Activated T-cell treated with anti-CD3 and anti-CD28 coated beads, Interleukin-2, amount 50 U/mL, for 48 hours (primary cell): ENCODE measurements around the gene CCDC183.
"Not testable (repeated sequence)": the region's sequence is repeated elsewhere in the genome, so short reads cannot be mapped to it uniquely, and the experiment has no call there.

Experiments
- DNase-seq, 2 experiments: peaks; one replicate each; pipeline ENCODE4 v3.0.0-alpha.2; 2020

The CCDC183 gene

DNA sequence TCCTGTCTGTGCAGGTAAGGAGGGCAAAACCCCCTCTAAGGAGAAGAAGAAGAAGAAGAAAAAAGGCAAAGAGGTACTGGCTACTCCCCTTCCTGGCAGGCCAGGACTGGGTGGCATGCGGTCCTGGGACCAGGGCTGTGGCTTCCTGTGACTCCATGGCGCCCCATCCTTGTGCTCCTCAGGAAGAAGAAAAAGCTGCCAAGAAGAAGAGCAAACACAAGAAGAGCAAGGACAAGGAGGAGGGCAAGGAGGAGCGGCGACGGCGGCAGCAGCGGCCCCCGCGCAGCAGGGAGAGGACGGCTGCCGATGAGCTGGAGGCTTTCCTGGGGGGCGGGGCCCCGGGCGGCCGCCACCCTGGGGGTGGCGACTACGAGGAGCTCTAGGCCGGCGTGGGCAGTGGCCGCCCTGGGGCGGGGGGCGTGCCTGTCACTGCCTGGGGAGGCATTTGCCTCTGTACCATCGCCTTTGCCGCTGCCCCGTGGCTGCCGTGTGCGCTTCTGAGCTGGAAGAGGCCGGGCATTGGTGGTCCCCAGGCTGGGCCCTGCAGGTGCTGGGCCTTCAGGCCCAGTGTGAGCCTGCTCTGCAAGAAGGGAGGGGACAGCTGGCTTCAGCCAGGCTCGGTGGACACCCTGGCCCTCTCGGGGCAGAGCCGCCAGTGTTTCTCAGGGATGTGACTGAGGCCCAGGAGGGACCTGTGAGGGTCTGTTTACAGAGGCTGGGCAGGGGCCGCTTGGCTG lies 44.2 kb downstream of the CCDC183 start:
- DNase-seq: no peak

DNA sequence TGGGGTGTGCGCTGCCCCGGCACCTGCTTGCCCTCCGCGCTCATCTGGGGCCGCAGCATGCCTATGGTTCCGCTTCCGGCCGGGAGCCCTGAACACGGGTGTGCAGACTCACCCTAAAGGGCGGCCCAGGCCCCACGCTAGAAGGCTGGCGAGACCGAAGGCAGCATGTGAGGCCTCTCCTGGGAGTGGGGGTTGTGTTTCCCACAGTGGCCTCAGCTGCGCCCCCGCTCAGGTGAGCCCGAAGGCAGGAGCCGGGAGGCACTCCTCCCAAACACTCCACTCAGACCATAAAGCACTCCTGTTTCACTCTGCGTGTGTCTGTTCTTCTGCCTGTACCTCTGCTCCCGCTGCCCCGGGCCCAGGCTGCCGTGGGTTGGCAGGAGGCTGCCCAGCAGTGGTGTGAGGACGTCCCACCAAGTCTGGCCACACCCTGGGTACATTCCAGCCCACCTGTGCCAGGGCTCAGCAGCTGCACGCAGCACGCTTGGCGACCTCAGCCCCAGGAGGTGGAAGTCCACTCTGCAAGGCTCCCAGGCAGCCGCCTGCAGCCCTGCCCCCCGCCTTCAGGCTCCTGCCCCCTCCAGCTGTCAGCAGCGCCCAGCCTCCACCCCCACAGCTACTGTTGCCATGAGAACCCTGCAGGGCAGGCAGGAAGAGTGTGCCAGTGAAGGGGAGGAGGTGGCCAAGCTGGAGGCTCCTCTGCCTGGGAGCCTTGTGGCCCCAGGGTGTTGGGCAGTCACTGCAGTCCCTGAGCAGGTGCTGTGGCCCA lies 44.9 kb downstream of the CCDC183 start:
- DNase-seq: peak in 1 of 2 experiments; percentile 22

DNA sequence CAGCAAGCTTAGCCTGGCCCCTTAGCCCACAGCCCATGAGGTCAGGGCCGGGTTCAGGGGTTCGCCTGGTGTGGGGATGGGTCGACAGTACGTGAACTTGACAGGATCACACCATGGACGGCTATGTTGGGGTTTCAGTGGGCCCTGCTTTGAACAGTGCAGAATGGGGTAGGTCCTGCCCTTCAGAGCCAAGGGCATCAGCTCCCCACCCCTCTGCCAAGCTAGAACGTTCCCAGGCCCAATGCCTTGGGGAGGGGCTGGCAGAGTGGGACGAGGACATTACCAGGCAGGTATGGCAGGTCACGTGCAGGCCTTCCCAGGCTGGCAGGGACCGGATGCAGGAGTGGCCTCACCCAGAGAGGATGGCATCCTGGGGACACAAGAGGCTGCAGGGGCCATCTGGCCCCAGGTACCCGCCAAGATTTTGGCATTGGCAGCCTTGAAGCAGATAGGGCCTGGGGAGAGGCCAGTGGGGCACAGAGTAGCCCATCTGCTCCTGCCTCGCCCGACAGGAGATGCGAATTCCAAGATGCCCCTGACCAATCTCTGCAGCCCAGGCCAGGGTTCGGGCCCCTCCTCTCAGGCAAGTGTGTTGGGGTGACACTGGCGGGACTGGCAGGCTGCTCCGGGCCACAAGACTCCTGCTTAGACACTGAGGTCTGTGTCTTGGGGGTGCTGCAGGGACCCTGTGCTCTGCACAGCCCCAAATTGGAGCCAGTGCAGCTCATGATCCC lies 45.7 kb downstream of the CCDC183 start:
- DNase-seq: not testable (repeated sequence)

DNA sequence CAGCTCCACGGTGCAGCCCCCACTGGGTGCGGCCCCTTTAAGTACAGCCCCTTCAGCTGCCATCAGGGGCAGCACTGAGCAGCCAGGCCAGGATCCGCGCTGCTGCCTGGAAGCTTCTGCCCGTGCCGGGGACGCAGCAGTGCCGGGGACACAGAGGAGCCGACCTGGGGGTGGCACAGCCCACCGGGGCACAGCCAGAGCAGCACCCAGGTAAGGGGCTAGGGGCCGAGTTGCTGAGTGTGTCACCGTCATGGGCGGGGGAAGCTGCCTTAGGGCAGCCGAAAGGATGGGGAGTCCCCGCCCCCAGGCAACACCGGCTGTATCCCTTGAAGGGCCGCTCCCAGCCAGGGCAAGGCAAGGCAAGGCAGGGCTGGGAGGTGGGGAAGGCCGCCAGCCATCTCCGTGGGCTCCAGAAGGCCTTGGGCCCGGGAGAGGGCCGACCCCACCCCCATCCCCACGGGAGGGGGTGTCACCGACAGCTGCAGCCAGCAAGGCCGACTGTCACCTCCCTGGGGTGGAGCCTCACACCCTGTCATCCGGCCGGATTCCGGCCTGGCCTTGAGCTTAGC lies 46.3 kb downstream of the CCDC183 start, which contains the start of gene AJM1:
Gene AJM1 (plus strand): TSS at position 99 of the 569 bp plus-strand sequence. CDS start 1,937 bp downstream, outside the sequence.
- peak; percentile 89 to 91 for DNase-seq

DNA sequence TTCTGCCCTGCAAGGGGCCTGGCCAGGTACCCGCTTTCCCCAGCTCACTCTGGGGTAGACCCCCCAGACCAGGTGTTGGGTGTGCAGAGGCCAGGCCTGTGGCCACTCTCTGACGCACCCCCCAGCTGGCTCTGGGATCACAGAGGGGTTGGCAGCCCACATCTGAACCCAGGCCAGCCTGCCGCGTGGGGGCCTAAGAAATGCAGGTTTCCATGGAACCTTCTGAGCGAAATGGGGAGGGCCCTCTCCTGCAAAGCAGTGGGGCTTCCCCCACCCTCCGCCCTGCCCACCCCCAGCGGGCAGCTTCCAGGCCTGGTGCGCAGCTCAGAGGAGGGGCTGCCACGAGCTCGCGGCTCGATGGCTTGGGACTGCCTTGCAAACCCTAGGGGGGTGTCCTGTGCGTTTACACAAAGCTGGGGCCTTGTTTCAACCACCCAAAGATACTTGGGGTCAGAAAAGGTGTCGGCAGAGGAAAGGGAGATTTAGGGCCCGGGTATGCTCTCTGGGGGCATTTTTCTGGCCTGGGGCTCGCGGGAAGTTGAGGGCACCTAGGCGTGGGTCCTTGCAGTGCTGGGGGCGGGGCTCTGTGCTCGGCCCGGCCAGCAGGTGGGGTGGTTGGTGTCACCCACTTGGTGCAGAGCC lies 47.1 kb downstream of the CCDC183 start:
- peak; percentile 24 to 30 for DNase-seq

DNA sequence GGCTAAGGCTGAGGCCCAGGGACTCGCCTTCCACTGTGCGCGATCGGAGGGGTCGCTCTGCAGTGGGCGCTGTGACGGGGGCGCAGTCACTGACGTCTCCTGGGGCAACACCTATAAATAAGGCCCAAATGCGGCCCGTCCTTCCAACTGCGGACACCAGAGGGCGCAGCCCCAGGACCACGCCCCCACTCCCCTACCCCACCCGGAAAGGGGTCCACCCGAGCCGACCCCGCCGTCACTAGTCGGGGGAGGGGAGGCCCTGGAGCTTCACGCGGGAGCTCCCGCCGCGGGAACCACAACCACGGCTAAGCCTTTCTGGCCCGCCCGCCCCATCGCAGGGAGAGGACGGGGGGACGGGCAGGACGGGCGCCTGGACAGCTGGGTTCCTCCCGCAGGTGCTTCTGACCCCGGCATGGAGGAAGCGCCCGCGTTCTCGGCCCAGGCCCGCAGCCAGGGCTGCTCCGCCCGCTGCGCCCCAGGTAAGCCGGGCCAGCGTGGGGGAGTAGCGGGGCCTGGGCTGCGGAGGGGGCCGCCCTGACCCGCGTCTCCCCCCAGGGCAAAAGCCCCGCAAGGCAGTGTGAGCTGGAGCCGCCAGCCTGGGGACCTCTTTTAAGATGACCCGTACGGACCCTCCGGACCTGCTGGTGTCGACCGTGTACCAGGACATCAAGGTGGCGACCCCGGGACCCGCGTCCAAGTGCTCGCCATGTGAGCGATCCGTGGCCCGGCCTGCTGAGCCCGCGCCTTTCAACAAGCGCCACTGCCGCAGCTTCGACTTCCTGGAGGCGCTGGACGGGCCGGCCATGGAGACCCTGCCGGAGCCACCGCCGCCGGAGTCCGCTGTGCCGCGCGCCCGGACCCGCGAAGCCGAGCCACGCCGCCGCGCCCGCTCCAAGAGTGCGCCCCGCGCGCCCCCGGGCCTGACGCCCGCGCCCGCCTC lies 47.9 kb downstream of the CCDC183 start:
- peak; percentile 83 for DNase-seq

DNA sequence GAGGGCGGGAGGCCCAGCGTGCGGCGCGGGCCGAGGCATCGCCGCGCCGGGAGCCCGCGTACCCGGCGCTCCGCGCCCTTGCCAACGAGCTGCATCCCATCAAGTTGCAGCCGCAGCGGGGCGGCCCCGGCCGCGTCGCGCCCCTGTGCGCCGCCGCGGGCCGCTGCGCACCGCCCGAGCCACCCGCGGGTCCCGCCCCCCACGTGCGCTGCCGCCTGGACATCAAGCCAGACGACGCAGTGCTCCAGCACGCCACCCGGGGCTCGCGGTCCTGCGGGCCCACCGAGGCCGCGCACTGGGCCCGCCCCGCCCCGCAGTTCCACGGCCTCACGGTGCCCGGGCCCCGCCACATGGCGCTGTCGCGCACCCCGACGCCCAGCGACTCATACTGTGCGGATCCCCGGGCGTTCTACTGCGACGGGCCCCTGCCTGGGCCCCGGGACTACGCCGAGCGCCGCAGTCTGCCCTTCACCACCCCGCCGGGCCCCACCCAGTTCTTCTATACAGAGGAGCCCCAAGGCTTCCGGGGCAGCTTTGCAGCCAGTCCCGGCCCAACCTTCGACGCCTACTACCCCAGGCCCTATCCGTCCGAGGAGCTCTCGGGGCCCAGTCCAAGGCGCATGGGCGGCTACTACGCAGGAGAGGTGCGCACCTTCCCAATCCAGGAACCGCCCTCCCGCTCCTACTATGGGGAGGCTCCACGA lies 48.8 kb downstream of the CCDC183 start:
- peak; percentile 43 to 52 for DNase-seq

DNA sequence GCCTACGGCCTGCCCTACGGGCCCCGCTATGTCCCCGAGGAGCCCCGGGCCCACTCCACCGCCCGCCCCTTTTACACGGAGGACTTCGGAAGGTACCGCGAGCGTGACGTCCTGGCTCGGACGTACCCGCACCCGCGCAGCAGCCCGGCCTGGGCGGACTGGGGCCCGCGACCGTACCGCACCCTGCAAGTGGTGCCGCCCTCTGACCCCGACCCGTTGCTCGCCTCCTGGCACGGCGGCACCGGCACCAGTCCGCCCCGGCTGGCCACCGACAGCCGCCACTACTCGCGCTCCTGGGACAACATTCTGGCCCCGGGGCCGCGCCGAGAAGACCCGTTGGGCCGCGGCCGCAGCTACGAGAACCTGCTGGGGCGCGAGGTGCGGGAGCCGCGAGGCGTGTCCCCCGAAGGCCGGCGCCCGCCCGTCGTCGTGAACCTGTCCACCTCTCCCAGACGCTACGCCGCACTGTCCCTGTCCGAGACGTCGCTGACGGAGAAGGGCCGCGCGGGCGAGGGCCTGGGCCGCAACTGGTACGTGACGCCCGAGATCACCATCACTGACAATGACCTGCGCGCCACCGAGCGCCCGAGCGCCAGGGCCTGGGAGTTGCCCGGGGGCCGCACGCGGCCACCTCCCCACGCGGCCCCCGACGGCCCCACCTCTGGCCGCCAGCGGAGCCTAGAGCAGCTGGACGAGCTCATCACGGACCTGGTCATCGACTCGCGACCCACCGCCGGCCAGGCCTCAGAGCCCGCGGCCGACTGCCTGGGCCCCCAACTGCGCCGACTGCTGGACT lies 49.5 kb downstream of the CCDC183 start:
- DNase-seq: peak in 1 of 2 experiments; percentile 36

DNA sequence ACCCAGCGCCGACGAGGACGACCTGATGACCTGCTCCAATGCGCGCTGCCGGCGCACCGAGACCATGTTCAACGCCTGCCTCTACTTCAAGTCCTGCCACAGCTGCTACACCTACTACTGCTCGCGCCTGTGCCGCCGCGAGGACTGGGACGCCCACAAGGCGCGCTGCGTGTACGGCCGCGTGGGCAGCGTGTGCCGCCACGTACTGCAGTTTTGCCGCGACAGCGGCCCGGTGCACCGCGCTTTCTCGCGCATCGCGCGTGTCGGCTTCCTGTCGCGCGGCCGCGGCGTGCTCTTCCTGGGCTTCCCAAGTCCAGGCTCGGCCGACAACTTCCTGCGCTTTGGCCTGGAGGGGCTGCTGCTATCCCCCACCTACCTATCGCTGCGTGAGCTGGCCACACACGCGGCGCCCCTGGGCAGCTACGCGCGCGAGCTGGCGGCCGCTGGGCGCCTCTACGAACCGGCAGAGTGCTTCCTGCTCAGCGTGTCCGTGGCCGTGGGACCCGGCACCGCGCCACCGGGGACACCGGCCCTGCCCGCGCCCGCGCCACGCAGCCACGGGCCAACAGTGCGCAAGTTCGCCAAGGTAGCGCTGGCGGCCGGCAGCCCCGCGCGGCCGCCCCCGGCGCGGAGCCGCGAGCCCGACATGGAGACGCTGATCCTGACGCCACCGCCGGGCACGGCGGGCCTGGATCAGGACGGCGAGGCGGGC lies 50.4 kb downstream of the CCDC183 start:
- peak in 1 of 2 experiments; percentile 34 for DNase-seq

DNA sequence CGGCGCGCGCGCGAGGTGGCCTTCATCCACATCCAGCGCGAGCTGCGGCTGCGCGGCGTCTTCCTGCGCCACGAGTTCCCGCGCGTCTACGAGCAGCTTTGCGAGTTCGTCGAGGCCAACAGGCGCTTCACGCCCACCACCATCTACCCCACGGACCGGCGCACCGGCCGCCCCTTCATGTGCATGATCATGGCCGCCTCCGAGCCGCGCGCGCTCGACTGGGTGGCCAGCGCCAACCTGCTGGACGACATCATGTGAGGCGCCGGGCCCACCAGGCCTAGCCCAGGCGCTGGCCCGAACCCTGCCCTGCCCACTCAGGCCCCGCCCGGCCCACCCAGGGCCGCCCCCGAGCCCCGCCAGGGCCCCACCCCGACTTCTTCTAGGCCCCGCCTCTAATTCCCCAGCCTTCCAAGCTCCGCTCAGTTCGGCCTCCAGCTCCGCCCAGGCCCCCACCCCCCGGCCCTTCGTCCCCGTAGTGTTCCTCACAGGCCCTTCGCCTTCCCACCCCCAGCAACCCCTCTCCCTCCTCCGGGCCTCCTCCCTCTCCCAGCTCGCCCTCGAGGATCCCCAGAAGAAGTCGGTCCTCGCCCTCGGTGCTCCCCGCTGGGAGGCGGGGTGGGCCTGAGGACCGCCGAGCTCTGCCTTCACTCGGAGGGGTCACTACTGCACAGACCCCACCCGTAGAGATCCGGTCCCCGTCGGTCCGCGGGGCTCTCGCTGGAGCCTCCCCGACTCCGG lies 51.1 kb downstream of the CCDC183 start:
- DNase-seq: peak; percentile 42 to 56

DNA sequence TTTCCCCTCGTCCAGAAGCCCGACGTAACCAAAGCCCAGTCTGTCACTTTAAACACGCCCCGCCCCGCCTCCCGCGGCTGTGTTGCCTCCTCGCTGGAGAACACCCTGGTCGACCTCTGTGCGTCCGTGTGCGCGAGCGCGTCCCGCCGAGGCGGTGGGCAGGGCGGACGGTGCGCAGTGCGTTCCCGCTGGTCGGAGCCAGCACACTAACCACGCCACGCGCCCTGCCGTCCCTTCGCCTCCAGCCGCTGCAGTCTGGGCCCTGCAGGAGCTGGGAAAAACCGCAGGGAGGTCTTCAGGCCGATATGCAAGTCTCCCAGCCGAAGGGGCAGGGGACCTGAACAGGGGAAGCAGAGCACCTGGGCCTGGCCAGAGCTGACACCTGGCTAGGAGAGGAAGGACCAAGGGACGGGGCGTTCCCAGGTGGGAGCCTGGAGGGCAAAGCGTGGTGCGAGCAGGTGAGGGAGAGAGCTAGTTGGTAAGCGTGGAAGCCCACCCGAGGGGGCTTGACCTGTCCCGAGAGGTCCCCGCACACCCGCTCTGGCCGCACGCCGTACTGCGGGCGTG lies 51.8 kb downstream of the CCDC183 start:
- DNase-seq: peak; percentile 91 to 92

DNA sequence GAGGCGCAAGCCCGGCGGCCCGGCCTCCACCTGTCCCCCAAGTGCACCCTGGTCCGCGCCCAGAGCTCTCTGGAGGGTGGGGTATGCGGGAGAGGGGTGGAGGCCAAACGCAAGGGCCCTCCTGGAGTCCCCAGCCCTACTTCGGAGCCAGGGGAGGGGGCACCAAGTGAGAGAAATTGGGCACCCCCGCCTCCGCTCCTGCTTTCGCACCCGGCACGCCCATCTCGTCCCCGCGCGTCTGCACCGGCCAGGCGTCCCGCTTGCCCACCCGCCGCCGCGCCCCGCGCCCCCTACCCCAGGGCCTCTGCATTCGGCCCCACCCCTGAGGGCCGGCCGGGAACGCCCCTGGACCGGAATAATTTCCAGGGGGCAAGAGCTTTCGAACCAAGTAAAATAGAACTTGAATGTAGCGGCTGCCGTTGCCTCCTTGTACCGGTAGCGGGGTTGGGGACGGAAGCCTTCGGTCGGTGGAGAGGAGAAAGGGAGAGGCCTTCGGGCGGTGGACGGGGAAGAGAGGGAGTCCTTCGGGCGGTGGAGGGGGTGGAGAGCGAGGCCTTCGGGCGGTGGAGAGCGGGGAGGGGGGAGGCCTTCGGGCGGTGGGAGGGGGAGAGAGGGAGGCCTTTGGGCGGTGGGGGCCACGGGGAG lies 52.4 kb downstream of the CCDC183 start:
- DNase-seq: peak; percentile 65 to 68

DNA sequence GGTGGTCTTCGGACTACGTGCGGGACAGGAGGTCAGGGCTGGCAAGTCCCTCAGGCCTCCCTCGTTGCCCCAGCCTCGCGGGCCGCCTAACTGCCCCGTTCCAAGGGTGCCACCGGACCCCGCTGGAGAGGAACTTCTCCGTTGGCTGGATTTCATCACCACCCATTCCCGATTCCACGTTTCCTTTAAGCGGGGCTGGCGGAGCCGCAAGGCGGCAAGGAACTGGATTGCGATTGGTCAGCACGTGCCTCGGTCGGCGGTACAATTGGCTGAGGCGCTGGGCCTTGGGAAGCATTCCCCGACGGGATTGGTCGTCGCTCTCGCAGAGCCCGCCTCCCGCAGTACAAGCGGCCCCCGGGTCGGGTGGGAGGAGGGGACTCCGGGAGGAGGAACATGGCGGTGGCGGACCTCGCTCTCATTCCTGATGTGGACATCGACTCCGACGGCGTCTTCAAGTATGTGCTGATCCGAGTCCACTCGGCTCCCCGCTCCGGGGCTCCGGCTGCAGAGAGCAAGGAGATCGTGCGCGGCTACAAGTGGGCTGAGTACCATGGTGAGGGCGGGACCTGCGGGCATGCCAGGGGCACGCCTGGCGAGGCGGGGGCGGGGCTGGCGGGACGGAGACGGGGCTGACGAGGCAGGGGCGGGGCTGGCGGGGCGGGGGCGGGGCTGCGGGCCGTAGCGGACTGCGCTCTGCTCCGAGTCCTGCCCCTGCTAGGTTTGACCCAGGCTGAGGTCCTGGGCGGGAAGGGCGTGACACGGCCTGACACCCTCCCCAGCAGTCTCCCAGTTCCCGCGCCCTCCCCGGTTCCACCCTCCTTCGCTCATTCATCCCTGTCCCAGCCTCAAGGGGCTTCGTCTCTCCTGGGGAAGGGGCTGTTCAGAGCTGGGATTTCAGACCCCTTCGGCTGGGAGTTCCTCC lies 53.2 kb downstream of the CCDC183 start, which contains the start of gene PHPT1:
Gene PHPT1 (plus strand): TSS at position 372 of the 922 bp plus-strand sequence. CDS start 22 bp downstream, at position 394.
- DNase-seq: peak; percentile 98

DNA sequence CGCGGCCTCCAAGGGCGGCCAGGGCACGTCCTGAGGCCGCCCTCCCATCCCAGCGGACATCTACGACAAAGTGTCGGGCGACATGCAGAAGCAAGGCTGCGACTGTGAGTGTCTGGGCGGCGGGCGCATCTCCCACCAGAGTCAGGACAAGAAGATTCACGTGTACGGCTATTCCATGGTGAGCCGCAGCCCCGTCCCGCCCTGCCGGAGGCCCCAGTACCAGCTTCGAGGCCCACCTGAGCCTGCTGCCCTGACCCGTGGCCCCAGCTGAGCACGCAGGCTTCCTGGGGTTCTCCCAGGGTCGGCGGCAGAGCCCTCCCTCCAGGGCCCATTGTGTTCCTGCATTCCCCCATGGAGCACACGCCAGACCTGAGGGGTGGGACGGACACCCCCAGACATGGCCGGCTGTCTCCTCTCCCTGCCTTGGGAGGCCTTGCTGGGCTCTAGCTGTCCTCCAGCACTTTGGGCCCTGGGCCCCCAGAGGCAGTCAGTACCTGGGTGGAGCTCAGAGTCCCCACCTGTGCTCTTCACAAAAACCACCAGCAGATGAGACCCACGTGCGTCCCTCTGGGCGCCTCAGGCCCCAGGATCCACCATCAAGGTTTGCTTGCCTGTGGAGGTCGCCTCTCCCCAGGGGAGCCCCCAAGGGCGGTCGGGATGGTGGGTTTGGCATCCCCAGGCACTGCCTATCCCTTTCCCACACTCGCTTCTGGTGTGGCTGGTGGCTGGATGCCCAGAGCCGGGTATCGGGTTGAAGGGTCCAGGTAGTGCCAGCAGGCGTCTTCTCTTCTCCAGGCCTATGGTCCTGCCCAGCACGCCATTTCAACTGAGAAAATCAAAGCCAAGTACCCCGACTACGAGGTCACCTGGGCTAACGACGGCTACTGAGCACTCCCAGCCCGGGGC lies 54.1 kb downstream of the CCDC183 start:
- no peak for DNase-seq
